Measurements from ENCODE around the gene LRCOL1. TPM values are rescaled to one million over a fixed set of nuclear protein-coding genes. Genes with fewer than 3 reads are reported as not detected.

LRCOL1 gene
- total RNA-seq, 1 donor from 2014 or later = not detected

DNA sequence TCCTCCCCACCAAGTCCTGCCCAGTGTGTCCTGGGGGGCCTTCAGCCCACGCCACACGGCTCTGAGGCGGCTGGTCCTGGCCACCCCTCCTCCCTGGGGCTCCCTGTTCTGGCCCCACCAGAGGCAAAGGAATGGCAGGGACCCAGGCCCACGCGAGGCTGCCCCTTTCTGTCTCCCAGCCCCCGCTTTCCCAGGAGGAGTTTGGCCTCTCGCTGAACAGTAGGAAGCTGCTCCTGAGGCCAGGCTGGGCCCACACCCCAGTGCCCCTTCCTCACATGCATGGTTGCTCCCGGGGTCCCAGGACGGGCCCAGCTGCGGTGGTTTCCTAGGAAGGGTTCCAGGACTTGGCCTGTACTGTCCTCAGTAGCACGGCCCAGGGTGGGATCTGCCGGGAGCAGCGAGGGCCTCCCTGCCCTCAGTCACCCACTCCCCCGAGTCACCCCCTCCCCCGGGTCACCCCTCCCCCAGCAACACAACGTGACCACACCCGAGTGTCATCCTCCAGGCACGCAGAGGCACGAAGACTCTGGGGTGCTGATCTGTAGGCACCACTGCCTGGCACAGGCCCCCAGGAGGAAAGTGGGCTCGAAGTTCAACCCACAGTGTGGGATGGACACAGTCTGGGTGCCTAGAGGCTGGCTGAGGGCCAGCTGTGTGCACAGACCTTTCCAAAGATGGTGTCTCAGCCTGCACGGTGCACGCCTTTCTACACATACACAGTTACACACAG, 33.0 kb downstream of the LRCOL1 start:
- H3K27ac Mint-ChIP-seq = no peak overlapping the region
- no peak for DNase-seq (ENCODE audit: low spot score, unreplicated experiment)
- no peaks in the 10 kb centered on the region for H3K4me1 Mint-ChIP-seq (ENCODE audit: low read depth)
- peaks cover 29% of the 10 kb centered on the region for H3K36me3 Mint-ChIP-seq (ENCODE audit: insufficient read depth)
- no peaks in the 10 kb centered on the region for H3K9me3 Mint-ChIP-seq (ENCODE audit: low read depth)
- H3K4me3 Mint-ChIP-seq (ENCODE audit: low read depth) = no peak overlapping the region
- peaks cover 20% of the 10 kb centered on the region for H3K27me3 Mint-ChIP-seq
- TF ChIP-seq, protein P1, sequence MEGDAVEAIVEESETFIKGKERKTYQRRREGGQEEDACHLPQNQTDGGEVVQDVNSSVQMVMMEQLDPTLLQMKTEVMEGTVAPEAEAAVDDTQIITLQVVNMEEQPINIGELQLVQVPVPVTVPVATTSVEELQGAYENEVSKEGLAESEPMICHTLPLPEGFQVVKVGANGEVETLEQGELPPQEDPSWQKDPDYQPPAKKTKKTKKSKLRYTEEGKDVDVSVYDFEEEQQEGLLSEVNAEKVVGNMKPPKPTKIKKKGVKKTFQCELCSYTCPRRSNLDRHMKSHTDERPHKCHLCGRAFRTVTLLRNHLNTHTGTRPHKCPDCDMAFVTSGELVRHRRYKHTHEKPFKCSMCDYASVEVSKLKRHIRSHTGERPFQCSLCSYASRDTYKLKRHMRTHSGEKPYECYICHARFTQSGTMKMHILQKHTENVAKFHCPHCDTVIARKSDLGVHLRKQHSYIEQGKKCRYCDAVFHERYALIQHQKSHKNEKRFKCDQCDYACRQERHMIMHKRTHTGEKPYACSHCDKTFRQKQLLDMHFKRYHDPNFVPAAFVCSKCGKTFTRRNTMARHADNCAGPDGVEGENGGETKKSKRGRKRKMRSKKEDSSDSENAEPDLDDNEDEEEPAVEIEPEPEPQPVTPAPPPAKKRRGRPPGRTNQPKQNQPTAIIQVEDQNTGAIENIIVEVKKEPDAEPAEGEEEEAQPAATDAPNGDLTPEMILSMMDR (IDR thresholded peaks at IDR 0.05; ENCODE audit: unreplicated experiment) = no peak

DNA sequence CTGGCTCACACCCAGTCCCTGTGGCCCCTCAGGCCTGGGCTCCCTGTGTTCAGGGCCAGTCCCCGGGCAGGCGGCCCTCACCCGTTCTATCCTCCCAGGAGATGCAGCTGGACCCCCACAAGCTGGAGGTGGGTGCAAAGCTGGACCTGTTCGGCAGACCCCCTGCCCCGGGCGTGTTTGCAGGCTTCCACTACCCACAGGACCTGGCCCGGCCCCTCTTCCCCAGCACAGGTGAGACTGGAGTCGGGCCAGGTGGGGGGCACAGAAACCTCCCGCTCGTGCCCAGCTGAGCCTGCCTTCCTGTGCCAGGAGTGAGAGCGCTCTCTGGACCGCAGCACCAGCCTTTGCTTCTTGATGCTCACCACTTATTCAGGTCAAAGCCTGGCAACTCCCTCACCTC, 33.7 kb downstream of the LRCOL1 start:
- no peak for DNase-seq (ENCODE audit: low spot score, unreplicated experiment)
- TF ChIP-seq, protein P1 (IDR thresholded peaks at IDR 0.05; ENCODE audit: unreplicated experiment) = no peak
- no peak overlapping the region for H3K4me3 Mint-ChIP-seq (ENCODE audit: low read depth)
- no peaks in the 10 kb centered on the region for H3K9me3 Mint-ChIP-seq (ENCODE audit: low read depth)
- H3K4me1 Mint-ChIP-seq (ENCODE audit: low read depth) = no peaks in the 10 kb centered on the region
- peaks cover 29% of the 10 kb centered on the region for H3K36me3 Mint-ChIP-seq (ENCODE audit: insufficient read depth)
- peaks cover 20% of the 10 kb centered on the region for H3K27me3 Mint-ChIP-seq
- H3K27ac Mint-ChIP-seq = no peak overlapping the region

DNA sequence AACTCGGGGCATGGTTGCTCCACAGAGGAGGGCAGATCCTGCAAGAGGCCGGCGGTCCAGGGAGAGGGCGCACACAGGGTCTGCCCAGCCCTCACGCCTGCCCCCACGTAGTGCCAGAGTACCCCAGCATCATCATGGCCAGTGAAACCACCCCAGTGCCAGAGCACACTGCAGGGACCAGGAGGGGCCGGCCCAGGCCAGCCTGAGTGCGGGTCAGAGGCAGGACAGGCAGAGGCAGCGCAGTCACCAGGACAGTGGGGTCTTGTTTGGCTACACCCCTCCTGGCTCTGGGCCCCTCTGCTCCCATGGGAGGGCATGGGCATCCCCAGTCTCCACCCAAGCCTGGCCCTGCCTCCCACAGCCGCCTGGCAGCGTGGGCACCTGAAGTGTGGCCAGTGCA, 34.7 kb downstream of the LRCOL1 start:
- Mint-ChIP-seq H3K9me3 (ENCODE audit: low read depth) (no peaks in the 10 kb centered on the region), H3K4me3 (ENCODE audit: low read depth) (no peak overlapping the region), H3K36me3 (ENCODE audit: insufficient read depth) (peaks cover 29% of the 10 kb centered on the region), H3K27ac (no peak overlapping the region), H3K4me1 (ENCODE audit: low read depth) (no peaks in the 10 kb centered on the region), H3K27me3 (peaks cover 15% of the 10 kb centered on the region)
- DNase-seq (ENCODE audit: low spot score, unreplicated experiment) = no peak
- TF ChIP-seq, protein P1 (IDR thresholded peaks at IDR 0.05; ENCODE audit: unreplicated experiment) = no peak

DNA sequence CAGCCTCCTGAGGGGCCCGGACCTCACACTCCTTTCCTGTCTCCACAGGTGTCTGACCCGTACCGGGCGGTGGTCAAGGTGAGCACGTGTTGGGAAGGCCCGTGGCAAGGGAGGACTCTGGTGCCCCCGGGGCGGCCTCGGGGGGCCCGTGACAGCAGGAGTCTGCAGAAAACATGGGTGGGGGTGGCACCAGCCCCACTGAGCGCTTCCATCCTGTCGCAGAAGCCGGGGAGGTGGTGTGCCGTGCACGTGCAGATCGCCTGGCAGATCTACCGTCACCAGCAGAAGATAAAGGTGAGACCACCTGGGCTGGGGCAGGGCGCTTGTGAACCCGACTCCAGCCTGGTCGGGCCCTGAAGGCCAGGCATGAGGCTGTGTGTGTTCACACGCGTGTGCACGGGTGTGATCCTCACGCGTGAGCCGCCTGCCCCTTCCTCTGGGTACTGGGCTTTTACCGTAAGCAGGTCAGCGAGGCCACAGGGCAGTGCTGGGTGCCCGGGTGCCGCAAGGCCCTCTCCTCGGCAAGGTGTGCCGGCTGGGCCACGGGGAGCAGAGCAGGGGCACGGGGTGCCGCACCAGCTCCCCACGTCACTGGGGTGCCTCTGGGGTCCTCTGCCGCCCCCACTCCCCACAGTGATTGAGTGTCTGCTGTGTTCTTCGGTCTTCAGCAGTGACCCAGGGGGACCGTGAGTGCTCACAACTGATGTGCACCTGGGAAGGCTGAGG, 35.9 kb downstream of the LRCOL1 start:
- peaks cover 6% of the 10 kb centered on the region for H3K27me3 Mint-ChIP-seq
- no peaks in the 10 kb centered on the region for H3K9me3 Mint-ChIP-seq (ENCODE audit: low read depth)
- H3K4me3 Mint-ChIP-seq (ENCODE audit: low read depth) = no peak overlapping the region
- no peak for DNase-seq (ENCODE audit: low spot score, unreplicated experiment)
- H3K4me1 Mint-ChIP-seq (ENCODE audit: low read depth) = no peaks in the 10 kb centered on the region
- TF ChIP-seq, protein P1 (IDR thresholded peaks at IDR 0.05; ENCODE audit: unreplicated experiment) = no peak
- H3K27ac Mint-ChIP-seq = no peak overlapping the region
- peaks cover 20% of the 10 kb centered on the region for H3K36me3 Mint-ChIP-seq (ENCODE audit: insufficient read depth)

DNA sequence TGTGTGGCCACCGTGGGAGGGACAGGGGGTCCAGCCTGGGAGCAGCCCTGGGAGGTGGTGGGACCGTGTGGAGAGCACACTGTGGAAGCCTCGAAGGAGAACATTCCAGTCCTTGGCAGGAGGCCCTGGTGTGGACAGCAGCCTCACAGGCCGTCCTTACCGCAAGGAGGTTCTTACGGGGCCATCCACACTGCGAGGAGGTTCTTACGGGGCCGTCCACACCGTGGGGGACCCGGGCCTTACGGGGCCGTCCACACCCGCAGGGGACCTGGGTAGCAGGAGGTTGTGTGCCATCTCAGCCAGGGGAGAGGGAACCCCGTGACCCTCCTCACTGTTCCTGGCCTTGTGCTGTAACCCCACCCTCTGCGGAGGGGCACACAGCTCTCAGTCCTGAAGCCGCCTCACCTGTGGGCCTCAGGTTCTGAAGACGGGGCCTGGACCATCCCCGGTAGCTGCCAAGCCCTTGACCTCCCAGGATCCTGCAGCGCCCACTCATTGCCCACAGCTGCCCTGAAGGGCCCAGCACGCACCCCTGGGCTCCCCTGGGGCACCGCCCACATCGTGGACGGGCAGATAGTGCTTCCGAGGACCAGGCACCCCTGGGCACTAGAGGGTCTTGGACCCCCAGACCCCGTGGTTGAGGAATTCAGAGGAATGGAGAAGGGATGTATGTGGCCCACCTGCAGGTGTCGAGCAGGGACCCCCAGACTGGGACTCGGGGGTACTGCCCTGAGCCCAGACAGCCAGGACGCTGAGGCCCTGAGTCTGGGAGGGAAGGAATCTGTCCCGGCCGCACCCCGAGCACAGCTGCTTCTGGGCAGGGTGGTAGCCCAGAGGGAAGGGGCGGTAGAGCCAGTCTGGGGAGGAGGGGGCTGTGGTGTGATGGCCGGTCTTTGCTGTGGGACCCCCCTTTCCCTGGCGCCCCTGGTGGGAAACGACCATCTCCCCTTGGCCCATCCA, 37.3 kb downstream of the LRCOL1 start:
- no peak overlapping the region for H3K27ac Mint-ChIP-seq
- H3K36me3 Mint-ChIP-seq (ENCODE audit: insufficient read depth) = peaks cover 14% of the 10 kb centered on the region
- TF ChIP-seq, protein P1 (IDR thresholded peaks at IDR 0.05; ENCODE audit: unreplicated experiment) = no peak
- H3K9me3 Mint-ChIP-seq (ENCODE audit: low read depth) = no peaks in the 10 kb centered on the region
- H3K4me3 Mint-ChIP-seq (ENCODE audit: low read depth) = no peak overlapping the region
- H3K4me1 Mint-ChIP-seq (ENCODE audit: low read depth) = no peaks in the 10 kb centered on the region
- no peaks in the 10 kb centered on the region for H3K27me3 Mint-ChIP-seq
- DNase-seq (ENCODE audit: low spot score, unreplicated experiment) = no peak

Measured in progenitor cell of endocrine pancreas (in vitro differentiated cells).